Sigmoid colon (tissue), 7 donors: ENCODE data around the gene MYLIP. TPM values are rescaled to one million over a fixed set of nuclear protein-coding genes. Genes with fewer than 3 reads are reported as not detected.

Experiments used
- DNase-seq: peaks from one replicate; pipeline ENCODE4 v3.0.0-alpha.2; 2019
- H3K27ac ChIP-seq, 4 donors: fragments of 200-600 bp; sonication (generic); one replicate each; pipeline ENCODE4 v1.5.1; 2016 to 2019; ENCODE audit warnings: mild to moderate bottlenecking in 1 of 4
- H3K27me3 ChIP-seq, 3 donors: fragments of 200-600 bp; sonication (generic); one replicate each; pipeline ENCODE4 v1.5.1; 2019; ENCODE audit warnings: mild to moderate bottlenecking in 1 of 3
- H3K36me3 ChIP-seq, 4 donors: fragments of 200-600 bp; sonication (generic); one replicate each; pipeline ENCODE4 v1.5.1; 2016 to 2019
- H3K4me1 ChIP-seq, 4 donors: fragments of 200-600 bp; sonication (generic); one replicate each; pipeline ENCODE4 v1.5.1; 2017 to 2019
- H3K4me3 ChIP-seq, 4 donors: fragments of 200-600 bp; sonication (generic); one replicate each; pipeline ENCODE4 v1.5.1; 2017 to 2019; ENCODE audit warnings: mild to moderate bottlenecking in 2 of 4, moderate library complexity in 1 of 4
- H3K9me3 ChIP-seq, 4 donors: fragments of 200-600 bp in 3 of 4; sonication (generic) in 3 of 4; one replicate each; pipeline versions ENCODE4 v1.5.1 to v1.6.1; 2013 to 2019
- EP300 ChIP-seq, 4 donors: sonication (generic); formaldehyde crosslinking; IDR thresholded peaks; one replicate each; pipeline ENCODE4 v1.6.1; 2017; ENCODE audit warnings: antibody characterized with exemption in 4 of 4
- POLR2A ChIP-seq, 2 donors: fragments of 450-650 bp; IDR thresholded peaks; one replicate each; pipeline ENCODE4 v1.6.1; 2016; ENCODE audit warnings: antibody characterized with exemption in 2 of 2, mild to moderate bottlenecking in 2 of 2, moderate library complexity in 2 of 2
- POLR2AphosphoS5 ChIP-seq, 4 donors: sonication (generic); formaldehyde crosslinking; IDR thresholded peaks; one replicate each; pipeline ENCODE4 v1.6.1; 2017; ENCODE audit warnings: antibody characterized with exemption in 4 of 4
- WGBS, 2 donors: extraction: QIAGEN DNeasy Blood & Tissue Kit; methylation state at CpG; one replicate each; pipeline ENCODE4 v1.1.7; 2013; 5-methylcytosine and 5-hydroxymethylcytosine counted together
- intact Hi-C: fragments of 100-400 bp; cut with DNase I; formaldehyde crosslinking; loops from one replicate; pipeline ENCODE4 v1.15.1; 2023
- polyA plus RNA-seq, 3 donors: library from polyadenylated mRNA; stranded (reverse); fragments of 200-250 nt; gene quantifications; one replicate each; pipeline ENCODE4 v1.2.3, GENCODE V29; 2013
- total RNA-seq, 4 donors: library from RNA; depleted of rRNA; stranded (reverse); fragments of >200 nt; gene quantifications; one replicate each; pipeline ENCODE4 v1.1.0, GENCODE V29; 2016
- TF ChIP-seq, protein P1 (sequence below), 4 experiments: fragments of 450-650 bp in 3 of 4; fragments of 200-600 bp in 1 of 4; IDR thresholded peaks; one replicate each; pipeline ENCODE4 v1.5.1; 2016 to 2019; ENCODE audit warnings: antibody characterized with exemption in 4 of 4, mild to moderate bottlenecking in 3 of 4, moderate library complexity in 2 of 4
- donor health status: healthy with polysubstance abuse.
- donor health status: Bipolar disorder and iron deficiency.
- donor health status: healthy.

MYLIP gene
- total and polyA plus RNA-seq, 7 donors = 13.4 to 50.0 (median 21.6) TPM

DNA sequence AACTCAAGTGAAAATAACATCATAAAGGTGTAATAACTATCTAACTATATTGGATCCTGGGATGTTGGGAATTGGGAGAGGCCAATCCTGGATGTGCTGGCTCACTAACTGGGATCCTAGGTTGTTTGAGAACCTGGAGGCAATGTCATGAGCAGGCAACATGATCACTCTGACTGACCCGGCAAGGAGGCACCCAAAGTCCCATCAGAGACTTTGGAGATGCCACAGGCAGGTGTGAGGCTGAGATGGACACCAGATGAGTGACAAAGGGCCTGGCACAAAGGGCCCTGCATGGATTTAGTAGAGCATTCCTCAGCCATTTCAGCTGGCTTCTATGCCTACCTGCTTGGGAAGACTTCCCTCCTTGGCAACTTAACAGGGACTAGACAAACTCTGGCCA is 38.4 kb upstream of the MYLIP start:
- Histone ChIP-seq H3K9me3 (no peaks in the 10 kb centered on the region), H3K36me3 (no peaks in the 10 kb centered on the region), H3K27ac (no peak overlapping the region), H3K27me3 (no peaks in the 10 kb centered on the region), H3K4me1 (peaks cover 0 to 10% (median 0%) of the 10 kb centered on the region in 4 donors), H3K4me3 (no peak overlapping the region)
- DNase-seq = no peak
- WGBS, 2 donors = 95 to 99% methylated on average over 1 of the region's 1 CpG
- TF ChIP-seq EP300 (IDR thresholded peaks at IDR 0.05) = no peak
- intact Hi-C loops = no loop called here

DNA sequence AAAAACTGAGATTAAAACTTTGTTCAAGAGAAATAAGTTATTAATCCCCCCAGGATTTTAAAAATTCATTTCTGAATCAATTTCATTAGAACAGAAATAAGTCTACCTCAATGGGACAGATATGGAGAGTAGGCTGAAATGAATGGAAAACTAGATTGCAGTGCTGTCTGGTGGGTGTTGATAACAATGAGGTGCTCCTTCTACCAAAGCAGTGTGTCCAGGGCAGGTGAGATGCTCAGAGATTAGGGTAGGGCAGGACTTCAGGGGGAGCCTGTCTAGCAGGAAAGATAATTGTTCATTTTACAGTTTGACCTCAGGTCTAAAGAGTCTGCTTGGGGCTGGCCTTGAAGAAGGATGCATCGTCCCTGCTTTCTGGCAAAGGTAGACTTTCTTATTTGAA is 38.0 kb upstream of the MYLIP start:
- no peaks in the 10 kb centered on the region for H3K36me3 ChIP-seq
- peaks cover 0 to 10% (median 0%) of the 10 kb centered on the region in 4 donors for H3K4me1 ChIP-seq
- TF ChIP-seq POLR2A (IDR thresholded peaks at IDR 0.05) (no peak), POLR2AphosphoS5 (IDR thresholded peaks at IDR 0.05) (no peak), EP300 (IDR thresholded peaks at IDR 0.05) (no peak)
- TF ChIP-seq, protein P1, sequence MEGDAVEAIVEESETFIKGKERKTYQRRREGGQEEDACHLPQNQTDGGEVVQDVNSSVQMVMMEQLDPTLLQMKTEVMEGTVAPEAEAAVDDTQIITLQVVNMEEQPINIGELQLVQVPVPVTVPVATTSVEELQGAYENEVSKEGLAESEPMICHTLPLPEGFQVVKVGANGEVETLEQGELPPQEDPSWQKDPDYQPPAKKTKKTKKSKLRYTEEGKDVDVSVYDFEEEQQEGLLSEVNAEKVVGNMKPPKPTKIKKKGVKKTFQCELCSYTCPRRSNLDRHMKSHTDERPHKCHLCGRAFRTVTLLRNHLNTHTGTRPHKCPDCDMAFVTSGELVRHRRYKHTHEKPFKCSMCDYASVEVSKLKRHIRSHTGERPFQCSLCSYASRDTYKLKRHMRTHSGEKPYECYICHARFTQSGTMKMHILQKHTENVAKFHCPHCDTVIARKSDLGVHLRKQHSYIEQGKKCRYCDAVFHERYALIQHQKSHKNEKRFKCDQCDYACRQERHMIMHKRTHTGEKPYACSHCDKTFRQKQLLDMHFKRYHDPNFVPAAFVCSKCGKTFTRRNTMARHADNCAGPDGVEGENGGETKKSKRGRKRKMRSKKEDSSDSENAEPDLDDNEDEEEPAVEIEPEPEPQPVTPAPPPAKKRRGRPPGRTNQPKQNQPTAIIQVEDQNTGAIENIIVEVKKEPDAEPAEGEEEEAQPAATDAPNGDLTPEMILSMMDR (IDR thresholded peaks at IDR 0.05) = no peak
- no peak for DNase-seq
- 90 to 91% methylated on average over 1 of the region's 1 CpG for WGBS, 2 donors
- H3K27ac ChIP-seq = no peak overlapping the region
- H3K27me3 ChIP-seq = no peaks in the 10 kb centered on the region
- H3K9me3 ChIP-seq = no peaks in the 10 kb centered on the region
- no peak overlapping the region for H3K4me3 ChIP-seq
- intact Hi-C loops = no loop called here

DNA sequence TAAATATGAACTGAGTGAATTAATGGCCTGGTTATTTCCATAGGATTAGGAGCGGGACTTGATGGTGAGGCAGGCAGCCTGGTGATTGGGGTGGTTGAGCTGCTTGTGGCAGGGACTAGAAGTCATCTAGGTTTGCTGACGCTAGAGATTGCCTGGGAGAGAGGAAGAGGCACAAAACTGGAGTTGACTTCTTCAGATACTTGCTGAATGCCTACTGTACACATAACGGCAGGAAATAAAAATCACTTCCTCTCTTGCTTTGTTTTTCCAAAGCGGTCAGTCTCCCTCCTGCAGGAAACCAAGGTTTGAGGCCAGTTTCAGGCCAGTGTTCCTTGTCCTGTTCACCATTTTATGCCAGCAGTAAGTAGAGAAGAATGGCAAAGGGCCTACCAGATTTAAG is 36.7 kb upstream of the MYLIP start:
- 65 to 89% methylated on average over 4 of the region's 4 CpGs for WGBS, 2 donors
- no peak for DNase-seq
- no peak overlapping the region for H3K4me3 ChIP-seq
- peaks cover 0 to 10% (median 0%) of the 10 kb centered on the region in 4 donors for H3K4me1 ChIP-seq
- H3K36me3 ChIP-seq = no peaks in the 10 kb centered on the region
- no peaks in the 10 kb centered on the region for H3K9me3 ChIP-seq
- TF ChIP-seq POLR2A (IDR thresholded peaks at IDR 0.05) (no peak), POLR2AphosphoS5 (IDR thresholded peaks at IDR 0.05) (no peak), EP300 (IDR thresholded peaks at IDR 0.05) (no peak)
- TF ChIP-seq, protein P1 (IDR thresholded peaks at IDR 0.05) = no peak
- no peaks in the 10 kb centered on the region for H3K27me3 ChIP-seq
- H3K27ac ChIP-seq = no peak overlapping the region
- intact Hi-C loops = no loop called here

DNA sequence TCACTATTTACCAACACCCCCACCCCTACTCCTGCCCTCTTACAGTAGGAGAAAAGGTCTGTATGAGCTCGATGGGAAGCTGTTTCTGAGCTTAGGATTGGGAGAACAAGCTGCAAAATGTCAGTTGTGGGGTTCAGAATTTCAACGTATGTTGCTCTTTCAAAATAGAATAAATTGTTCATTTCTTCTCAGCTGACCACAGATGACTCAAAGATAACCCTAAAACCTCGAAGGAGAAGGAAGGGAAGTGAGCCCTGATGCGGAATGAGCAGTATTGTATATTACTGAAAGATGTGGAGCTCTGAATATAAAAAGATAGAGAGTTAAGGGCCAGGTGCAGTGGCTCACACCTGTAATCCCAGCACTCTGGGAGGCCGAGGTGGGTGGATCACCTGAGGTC is 35.9 kb upstream of the MYLIP start:
- WGBS, 2 donors = 72 to 80% methylated on average over 5 of the region's 5 CpGs
- TF ChIP-seq POLR2A (IDR thresholded peaks at IDR 0.05) (no peak), EP300 (IDR thresholded peaks at IDR 0.05) (no peak), POLR2AphosphoS5 (IDR thresholded peaks at IDR 0.05) (no peak)
- TF ChIP-seq, protein P1 (IDR thresholded peaks at IDR 0.05) = no peak

DNA sequence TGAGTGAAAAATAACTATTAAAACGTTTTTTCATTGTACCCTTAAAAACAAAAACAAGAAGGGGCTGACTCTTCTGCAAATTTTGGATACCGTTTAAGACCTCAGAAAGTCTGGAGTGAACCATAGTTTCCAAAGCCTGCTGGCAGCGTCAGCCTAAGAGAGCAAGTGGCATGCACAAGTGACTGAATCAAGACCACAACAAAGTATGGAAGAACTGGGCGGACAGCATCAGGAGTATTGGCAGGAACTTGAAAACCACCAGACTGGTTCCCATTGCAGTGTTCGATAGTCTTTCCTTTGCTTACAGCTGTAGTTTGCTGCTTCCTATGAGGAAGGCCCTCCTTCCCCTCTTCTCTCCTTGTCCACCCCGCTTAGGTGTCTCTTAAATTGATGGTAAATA is 33.7 kb upstream of the MYLIP start:
- TF ChIP-seq POLR2AphosphoS5 (IDR thresholded peaks at IDR 0.05) = no peak
- no peak for TF ChIP-seq POLR2A (IDR thresholded peaks at IDR 0.05)
- TF ChIP-seq, protein P1 (IDR thresholded peaks at IDR 0.05) = no peak
- TF ChIP-seq EP300 (IDR thresholded peaks at IDR 0.05) = no peak
- H3K9me3 ChIP-seq = peaks cover 0 to 7% (median 0%) of the 10 kb centered on the region in 4 donors
- intact Hi-C loops = no loop called here
- no peak overlapping the region for H3K4me3 ChIP-seq
- no peak for DNase-seq
- WGBS, 2 donors = 73 to 83% methylated on average over 6 of the region's 6 CpGs
- H3K4me1 ChIP-seq = no peaks in the 10 kb centered on the region
- H3K36me3 ChIP-seq = no peaks in the 10 kb centered on the region
- no peak overlapping the region for H3K27ac ChIP-seq
- H3K27me3 ChIP-seq = no peaks in the 10 kb centered on the region

More for the DNA sequence above, 35.9 kb upstream of the MYLIP start:
- intact Hi-C loops = no loop called here
- Histone ChIP-seq H3K36me3 (no peaks in the 10 kb centered on the region), H3K27ac (no peak overlapping the region), H3K27me3 (no peaks in the 10 kb centered on the region), H3K9me3 (peaks cover 0 to 3% (median 0%) of the 10 kb centered on the region in 4 donors), H3K4me3 (no peak overlapping the region), H3K4me1 (peaks cover 0 to 10% (median 0%) of the 10 kb centered on the region in 4 donors)
- DNase-seq = no peak
